Activated CD8-positive, alpha-beta T cell treated with anti-CD3 and anti-CD28 coated beads, Interleukin-2, amount 10 ng/mL, durations not matched to agents 7 days and 5 days (primary cell): ENCODE data around the gene EDEM2. TPM values are rescaled to one million over a fixed set of nuclear protein-coding genes. Genes with fewer than 3 reads are reported as not detected.
"Not testable (repeated sequence)": the region's sequence is repeated elsewhere in the genome, so short reads cannot be mapped to it uniquely, and the experiment has no call there.

Source experiments
- ATAC-seq: fragments of 150-1000 bp; cut with Tn5 transposase; one replicate; pipeline ENCODE4 v1.10.0; 2021; ENCODE audit warnings: moderate library complexity
- CTCF ChIA-PET: fragments of 350-600 bp; sonication (Branson Sonifier 250); formaldehyde crosslinking; loops from one replicate; lab custom pipeline; 2021; ENCODE audit warnings: antibody characterized with exemption; lab: Charles Lee
- POLR2A ChIA-PET: fragments of 350-600 bp; sonication (Branson Sonifier 250); formaldehyde crosslinking; loops from one replicate; lab custom pipeline; 2021; ENCODE audit warnings: antibody characterized with exemption; lab: Charles Lee
- DNase-seq: peaks from one replicate; pipeline ENCODE4 v3.0.0-alpha.2; 2020
- H3K27ac Mint-ChIP-seq: one replicate; pipeline ENCODE4 v1.8.0; 2021; ENCODE audit warnings: mild to moderate bottlenecking, mixed read lengths
- H3K27me3 Mint-ChIP-seq: one replicate; pipeline ENCODE4 v1.8.0; 2021; ENCODE audit warnings: low read depth, mixed read lengths
- H3K36me3 Mint-ChIP-seq: one replicate; pipeline ENCODE4 v1.8.0; 2021; ENCODE audit warnings: low read depth, mixed read lengths
- H3K4me1 Mint-ChIP-seq: one replicate; pipeline ENCODE4 v1.8.0; 2021; ENCODE audit warnings: low read depth, mixed read lengths
- H3K4me3 Mint-ChIP-seq: one replicate; pipeline ENCODE4 v1.8.0; 2021; ENCODE audit warnings: mild to moderate bottlenecking, mixed read lengths
- H3K9me3 Mint-ChIP-seq: one replicate; pipeline ENCODE4 v1.8.0; 2022; ENCODE audit warnings: mixed read lengths; ENCODE audit not compliant: insufficient read depth
- total RNA-seq, 2 experiments: library from RNA; stranded (reverse); gene quantifications; one replicate each; pipeline ENCODE4 v1.2.3, GENCODE V29; 2021

The EDEM2 gene
- total RNA-seq, 2 experiments from 2014 or later = 19.5 to 19.6 TPM

- CTCF ChIA-PET = interaction anchor here (0.6 to 1.1 kb wide), 2 partner anchors 24 to 89 kb away, joined by 3 read pairs; no protein-coding TSS in a partner anchor
These were observed 27.0 kb downstream of the EDEM2 start for GRCh38 chr20:35120012-35120701.

GRCh38 chr20:35117629-35118028 lies 29.5 kb downstream of the EDEM2 start:
- POLR2A ChIA-PET = no interaction called here

More at GRCh38 chr20:35120012-35120701, 27.0 kb downstream of the EDEM2 start:
- POLR2A ChIA-PET = no interaction called here
- Mint-ChIP-seq H3K27ac (peak overlapping the region; percentile 36), H3K4me3 (no peak overlapping the region), H3K36me3 (peaks cover 58% of the 10 kb centered on the region), H3K27me3 (no peaks in the 10 kb centered on the region), H3K9me3 (no peaks in the 10 kb centered on the region), H3K4me1 (peaks cover 2% of the 10 kb centered on the region)
- ATAC-seq (no peak), DNase-seq (no peak)

GRCh38 chr20:35117196-35117595 lies 29.9 kb downstream of the EDEM2 start:
- Mint-ChIP-seq H3K27ac (no peak overlapping the region), H3K4me3 (no peak overlapping the region), H3K27me3 (no peaks in the 10 kb centered on the region), H3K36me3 (peaks cover 43% of the 10 kb centered on the region), H3K4me1 (peaks cover 2% of the 10 kb centered on the region), H3K9me3 (no peaks in the 10 kb centered on the region)
- ChIA-PET CTCF (interaction anchor here (1.4 kb wide), 1 partner anchor 21 kb away, joined by 4 read pairs; no protein-coding TSS in a partner anchor), POLR2A (no interaction called here)
- no peak for DNase-seq
- no peak for ATAC-seq

More at GRCh38 chr20:35117629-35118028, 29.5 kb downstream of the EDEM2 start:
- DNase-seq = no peak
- no peak for ATAC-seq
- Mint-ChIP-seq H3K27me3 (no peaks in the 10 kb centered on the region), H3K4me3 (no peak overlapping the region), H3K36me3 (peaks cover 43% of the 10 kb centered on the region), H3K27ac (no peak overlapping the region), H3K9me3 (no peaks in the 10 kb centered on the region), H3K4me1 (peaks cover 2% of the 10 kb centered on the region)
- CTCF ChIA-PET = interaction anchor here (1.4 to 1.7 kb wide), 2 partner anchors 21 to 22 kb away, joined by 4 to 5 read pairs; no protein-coding TSS in a partner anchor

GRCh38 chr20:35116258-35116657 lies 30.9 kb downstream of the EDEM2 start:
- no peak for ATAC-seq
- no peak for DNase-seq
- no peak overlapping the region for H3K4me3 Mint-ChIP-seq
- peaks cover 2% of the 10 kb centered on the region for H3K4me1 Mint-ChIP-seq
- no peak overlapping the region for H3K27ac Mint-ChIP-seq
- H3K9me3 Mint-ChIP-seq = no peaks in the 10 kb centered on the region
- POLR2A ChIA-PET = interaction anchor here (0.6 kb wide), 3 partner anchors 375 to 1487 kb away, joined by 3 to 4 read pairs (median 3); no protein-coding TSS in a partner anchor
- no peaks in the 10 kb centered on the region for H3K27me3 Mint-ChIP-seq
- CTCF ChIA-PET = interaction anchor here (1.4 kb wide), 1 partner anchor 20 kb away, joined by 4 read pairs; no protein-coding TSS in a partner anchor
- peaks cover 41% of the 10 kb centered on the region for H3K36me3 Mint-ChIP-seq

GRCh38 chr20:35115606-35116005 lies 31.5 kb downstream of the EDEM2 start:
- peaks cover 39% of the 10 kb centered on the region for H3K36me3 Mint-ChIP-seq

GRCh38 chr20:35112276-35112675 lies 34.9 kb downstream of the EDEM2 start:
- H3K9me3 Mint-ChIP-seq, DNase-seq, H3K4me3 Mint-ChIP-seq, POLR2A ChIA-PET, H3K27me3 Mint-ChIP-seq, H3K4me1 Mint-ChIP-seq, H3K27ac Mint-ChIP-seq, ATAC-seq: not testable (repeated sequence)
- CTCF ChIA-PET = interaction anchor here (2.7 kb wide), 1 partner anchor 16 kb away, joined by 11 read pairs; no protein-coding TSS in a partner anchor
- H3K36me3 Mint-ChIP-seq = peaks cover 24% of the 10 kb centered on the region

More at GRCh38 chr20:35115606-35116005, 31.5 kb downstream of the EDEM2 start:
- peak overlapping the region; percentile 2 for H3K27ac Mint-ChIP-seq
- DNase-seq (no peak), ATAC-seq (no peak)
- no peaks in the 10 kb centered on the region for H3K27me3 Mint-ChIP-seq
- ChIA-PET CTCF (no interaction called here), POLR2A (no interaction called here)
- peaks cover 2% of the 10 kb centered on the region for H3K4me1 Mint-ChIP-seq
- H3K9me3 Mint-ChIP-seq = no peaks in the 10 kb centered on the region
- no peak overlapping the region for H3K4me3 Mint-ChIP-seq

- Mint-ChIP-seq H3K4me1 (no peaks in the 10 kb centered on the region), H3K4me3 (no peak overlapping the region), H3K27ac (no peak overlapping the region), H3K9me3 (no peaks in the 10 kb centered on the region), H3K36me3 (peaks cover 22% of the 10 kb centered on the region), H3K27me3 (peaks cover 2% of the 10 kb centered on the region)
- DNase-seq = no peak
- no peak for ATAC-seq
- POLR2A ChIA-PET = no interaction called here
- CTCF ChIA-PET = interaction anchor here (2.7 kb wide), 1 partner anchor 15 kb away, joined by 11 read pairs; no protein-coding TSS in a partner anchor
These were observed 35.8 kb downstream of the EDEM2 start for GRCh38 chr20:35111141-35111888.

- DNase-seq (no peak), ATAC-seq (no peak)
- Mint-ChIP-seq H3K4me3 (no peak overlapping the region), H3K27ac (no peak overlapping the region), H3K4me1 (no peaks in the 10 kb centered on the region), H3K36me3 (peaks cover 11% of the 10 kb centered on the region), H3K9me3 (no peaks in the 10 kb centered on the region), H3K27me3 (peaks cover 2% of the 10 kb centered on the region)
- ChIA-PET POLR2A (no interaction called here), CTCF (no interaction called here)
These were observed 38.2 kb downstream of the EDEM2 start for GRCh38 chr20:35108921-35109320.

- Mint-ChIP-seq H3K4me3 (no peak overlapping the region), H3K9me3 (no peaks in the 10 kb centered on the region), H3K27ac (no peak overlapping the region), H3K36me3 (peaks cover 10% of the 10 kb centered on the region), H3K27me3 (peaks cover 2% of the 10 kb centered on the region), H3K4me1 (no peaks in the 10 kb centered on the region)
- ChIA-PET CTCF (interaction anchor here (1.9 kb wide), 1 partner anchor 10 kb away, joined by 8 read pairs; no protein-coding TSS in a partner anchor), POLR2A (no interaction called here)
- no peak for ATAC-seq
- no peak for DNase-seq
These were observed 40.2 kb downstream of the EDEM2 start for GRCh38 chr20:35106827-35107380.

- Mint-ChIP-seq H3K36me3 (no peaks in the 10 kb centered on the region), H3K4me1 (peaks cover 2% of the 10 kb centered on the region), H3K9me3 (no peaks in the 10 kb centered on the region), H3K27me3 (peaks cover 6% of the 10 kb centered on the region), H3K27ac (no peak overlapping the region), H3K4me3 (no peak overlapping the region)
- CTCF ChIA-PET = interaction anchor here (0.9 kb wide), 1 partner anchor 8 kb away, joined by 4 read pairs; no protein-coding TSS in a partner anchor
- ATAC-seq (no peak), DNase-seq (no peak)
- POLR2A ChIA-PET = no interaction called here
These were observed 42.3 kb downstream of the EDEM2 start for GRCh38 chr20:35104685-35105295.

GRCh38 chr20:35101620-35102019 lies 45.5 kb downstream of the EDEM2 start:
- H3K36me3 Mint-ChIP-seq = no peaks in the 10 kb centered on the region
- no peak for ATAC-seq
- POLR2A ChIA-PET = no interaction called here
- no peaks in the 10 kb centered on the region for H3K9me3 Mint-ChIP-seq
- peaks cover 6% of the 10 kb centered on the region for H3K27me3 Mint-ChIP-seq
- peaks cover 2% of the 10 kb centered on the region for H3K4me1 Mint-ChIP-seq
- no peak overlapping the region for H3K4me3 Mint-ChIP-seq
- no peak overlapping the region for H3K27ac Mint-ChIP-seq
- no peak for DNase-seq
- CTCF ChIA-PET = no interaction called here
